HEK293T (cell line): ENCODE results near the gene RPAP2.
"Not testable (repeated sequence)": the region's sequence is repeated elsewhere in the genome, so short reads cannot be mapped to it uniquely, and the experiment has no call there.

Experiments
- CTCF ChIA-PET: fragments of 350-600 bp; formaldehyde crosslinking; extraction: SDS; loops from one replicate; lab custom pipeline; 2021; ENCODE audit warnings: antibody characterized with exemption, inconsistent platforms; lab: Yijun Ruan, JAX
- POLR2A ChIA-PET: fragments of 350-600 bp; formaldehyde crosslinking; extraction: SDS; loops from one replicate; lab custom pipeline; 2020; ENCODE audit warnings: antibody characterized with exemption, inconsistent platforms; lab: Yijun Ruan, JAX
- DNase-seq: peaks from one replicate; pipeline ENCODE4 v3.0.0; 2012; ENCODE audit warnings: mixed read lengths; ENCODE audit errors: extremely low spot score
- ARNT ChIP-seq: fragments of 450-650 bp; IDR thresholded peaks from 2 replicates; pipeline ENCODE4 v1.6.1; 2017; ENCODE audit warnings: mild to moderate bottlenecking
- BHLHE40 ChIP-seq: fragments of 450-650 bp; IDR thresholded peaks from 2 replicates; pipeline ENCODE4 v1.6.1; 2016; ENCODE audit warnings: mild to moderate bottlenecking, moderate library complexity, borderline replicate concordance
- CTBP1 ChIP-seq: fragments of 450-650 bp; IDR thresholded peaks from 2 replicates; pipeline ENCODE4 v1.6.1; 2016; ENCODE audit warnings: borderline replicate concordance
- ELF4 ChIP-seq: fragments of 450-650 bp; IDR thresholded peaks from 2 replicates; pipeline ENCODE4 v1.6.1; 2017; ENCODE audit warnings: antibody characterized with exemption
- FOXA1 ChIP-seq: fragments of 450-650 bp; IDR thresholded peaks from 2 replicates; pipeline ENCODE4 v1.6.1; 2016; ENCODE audit warnings: mild to moderate bottlenecking
- FOXK2 ChIP-seq: fragments of 450-650 bp; IDR thresholded peaks from 2 replicates; pipeline ENCODE4 v1.6.1; 2016; ENCODE audit warnings: mild to moderate bottlenecking
- FOXM1 ChIP-seq: fragments of 450-650 bp; IDR thresholded peaks from 2 replicates; pipeline ENCODE4 v1.6.1; 2017; ENCODE audit warnings: mild to moderate bottlenecking, borderline replicate concordance
- HDGF ChIP-seq: fragments of 450-650 bp; IDR thresholded peaks from 2 replicates; pipeline ENCODE4 v1.6.1; 2017; ENCODE audit warnings: antibody characterized with exemption, borderline replicate concordance
- L3MBTL2 ChIP-seq: fragments of 450-650 bp; conservative IDR thresholded peaks from 2 replicates; pipeline ENCODE4 v1.6.1; 2016; ENCODE audit warnings: mild to moderate bottlenecking
- LEF1 ChIP-seq: fragments of 450-650 bp; IDR thresholded peaks from 2 replicates; pipeline ENCODE4 v1.6.1; 2017; ENCODE audit warnings: mild to moderate bottlenecking, borderline replicate concordance
- NFRKB ChIP-seq: fragments of 450-650 bp; IDR thresholded peaks from 2 replicates; pipeline ENCODE4 v1.6.1; 2016; ENCODE audit warnings: mild to moderate bottlenecking, moderate library complexity
- SP1 ChIP-seq: fragments of 450-650 bp; IDR thresholded peaks from 2 replicates; pipeline ENCODE4 v1.6.1; 2017
- SUZ12 ChIP-seq: fragments of 450-650 bp; IDR thresholded peaks from 2 replicates; pipeline ENCODE4 v1.6.1; 2016; ENCODE audit warnings: mild to moderate bottlenecking
- TARDBP ChIP-seq: fragments of 450-650 bp; IDR thresholded peaks from 2 replicates; pipeline ENCODE4 v1.6.1; 2016
- ZNF384 ChIP-seq: fragments of 450-650 bp; IDR thresholded peaks from 2 replicates; pipeline ENCODE4 v1.6.1; 2016
- TF ChIP-seq, protein P1 (sequence below): fragments of 450-650 bp; IDR thresholded peaks from 2 replicates; pipeline ENCODE4 v1.6.1; 2016

Gene RPAP2

DNA sequence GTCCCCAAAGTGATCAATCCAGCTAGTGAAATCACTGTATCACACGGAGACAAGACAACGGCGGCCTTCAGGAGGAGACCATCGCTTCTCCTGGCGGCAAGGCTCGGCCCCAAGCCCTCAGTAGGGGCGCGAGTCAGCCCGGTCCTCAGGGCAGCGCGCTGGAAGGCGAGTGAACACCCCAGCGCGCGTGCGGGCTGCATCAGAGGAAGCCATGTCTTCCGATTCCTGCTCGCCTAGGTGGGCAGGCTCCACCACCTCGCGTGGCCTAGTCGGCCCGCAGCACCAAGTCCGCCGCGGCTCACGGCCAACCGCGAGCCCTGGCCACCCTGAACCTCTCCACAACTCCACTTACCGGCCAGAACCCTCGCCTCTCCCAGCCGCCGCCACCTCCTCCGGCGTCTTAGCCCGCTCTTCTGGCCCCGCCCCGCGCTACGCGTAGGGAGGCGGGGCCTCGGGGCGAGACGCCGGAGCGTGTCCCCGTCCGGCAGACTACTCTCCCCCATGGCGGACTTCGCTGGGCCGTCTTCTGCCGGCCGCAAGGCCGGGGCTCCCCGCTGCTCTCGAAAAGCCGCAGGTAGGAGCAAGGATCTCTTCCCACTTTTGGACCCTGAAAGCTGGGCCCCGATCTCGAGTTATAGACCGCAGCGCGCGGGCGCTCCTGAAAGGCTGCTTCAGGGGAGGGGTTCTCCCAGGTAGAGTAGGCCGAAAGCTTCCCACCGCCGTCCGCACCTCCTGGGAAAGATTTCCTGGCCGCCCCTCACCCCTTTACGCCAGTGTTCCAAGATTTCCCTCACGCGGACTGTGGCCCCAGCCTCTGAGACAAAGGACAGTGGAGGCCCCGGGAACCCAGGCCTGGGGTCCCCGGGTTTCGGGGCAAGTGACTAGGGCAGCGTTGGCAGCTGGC is at the start of gene RPAP2, which contains the start of gene GLMN:
Gene RPAP2 (plus strand): TSS at position 487 of the 904 bp plus-strand sequence. CDS start 15 bp downstream, at position 502.
Gene GLMN (minus strand): TSS at position 415 of the 904 bp plus-strand sequence. CDS start 988 bp downstream, outside the sequence.
- POLR2A ChIA-PET: interaction anchor here (0.6 to 1.3 kb wide), 5 partner anchors 11 to 309 kb away, joined by 3 to 5 read pairs (median 3); partner anchors contain the start of gene GFI1
- CTCF ChIA-PET: interaction anchor here (0.6 to 1.0 kb wide), 4 partner anchors 186 to 779 kb away, joined by 3 to 6 read pairs (median 4); no protein-coding TSS in a partner anchor

DNA sequence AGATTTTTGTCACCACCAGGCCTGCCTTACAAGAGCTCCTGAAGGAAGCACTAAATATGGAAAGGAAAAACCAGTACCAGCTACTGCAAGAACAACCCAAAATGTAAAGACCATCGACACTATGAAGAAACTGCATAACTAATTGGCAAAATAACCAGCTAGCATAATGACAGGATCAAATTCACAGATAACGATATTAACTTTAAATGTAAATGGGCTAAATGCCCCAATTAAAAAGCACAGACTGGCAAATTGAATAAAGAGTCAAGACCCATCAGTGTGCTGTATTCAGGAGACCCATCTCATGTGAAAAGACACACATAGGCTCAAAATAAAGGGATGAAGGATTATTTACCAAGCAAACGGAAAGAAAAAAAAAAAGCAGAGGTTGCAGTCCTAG is 44.1 kb upstream of the RPAP2 start:
- DNase-seq, POLR2A ChIA-PET: not testable (repeated sequence)
- CTCF ChIA-PET: interaction anchor here (0.6 kb wide), 1 partner anchor 539 kb away, joined by 5 read pairs; no protein-coding TSS in a partner anchor

More for the DNA sequence above, at the start of gene RPAP2, which contains the start of gene GLMN:
- TF ChIP-seq ELF4: peak; percentile 33; the same call in 1 of the 2 replicates
- TF ChIP-seq, protein P1, sequence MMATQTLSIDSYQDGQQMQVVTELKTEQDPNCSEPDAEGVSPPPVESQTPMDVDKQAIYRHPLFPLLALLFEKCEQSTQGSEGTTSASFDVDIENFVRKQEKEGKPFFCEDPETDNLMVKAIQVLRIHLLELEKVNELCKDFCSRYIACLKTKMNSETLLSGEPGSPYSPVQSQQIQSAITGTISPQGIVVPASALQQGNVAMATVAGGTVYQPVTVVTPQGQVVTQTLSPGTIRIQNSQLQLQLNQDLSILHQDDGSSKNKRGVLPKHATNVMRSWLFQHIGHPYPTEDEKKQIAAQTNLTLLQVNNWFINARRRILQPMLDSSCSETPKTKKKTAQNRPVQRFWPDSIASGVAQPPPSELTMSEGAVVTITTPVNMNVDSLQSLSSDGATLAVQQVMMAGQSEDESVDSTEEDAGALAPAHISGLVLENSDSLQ: no peak
- peak; percentile 94 for DNase-seq

DNA sequence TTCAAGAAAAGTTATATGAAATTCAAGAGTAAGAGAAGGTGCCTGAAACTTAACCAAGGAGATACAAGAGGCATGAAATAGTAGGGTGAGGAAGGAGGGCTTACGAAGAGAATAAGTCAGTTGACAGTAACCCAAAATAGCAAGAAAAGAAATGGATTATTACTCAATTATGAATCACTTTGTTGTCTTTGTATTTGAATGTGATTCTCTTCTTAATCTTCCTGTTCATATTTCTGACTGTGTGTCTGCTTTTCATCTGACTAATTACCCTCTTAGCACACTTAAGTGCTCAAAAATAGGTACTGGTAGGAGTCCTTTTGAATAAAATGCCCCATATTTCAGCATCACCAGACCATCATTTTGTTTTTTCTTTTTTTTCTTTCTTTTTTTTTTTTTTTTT is 39.5 kb upstream of the RPAP2 start:
- TF ChIP-seq ARNT (no peak), HDGF (no peak), FOXM1 (no peak), TARDBP (no peak), FOXK2 (no peak)
- ChIA-PET CTCF (no interaction called here), POLR2A (no interaction called here)
- DNase-seq: no peak

DNA sequence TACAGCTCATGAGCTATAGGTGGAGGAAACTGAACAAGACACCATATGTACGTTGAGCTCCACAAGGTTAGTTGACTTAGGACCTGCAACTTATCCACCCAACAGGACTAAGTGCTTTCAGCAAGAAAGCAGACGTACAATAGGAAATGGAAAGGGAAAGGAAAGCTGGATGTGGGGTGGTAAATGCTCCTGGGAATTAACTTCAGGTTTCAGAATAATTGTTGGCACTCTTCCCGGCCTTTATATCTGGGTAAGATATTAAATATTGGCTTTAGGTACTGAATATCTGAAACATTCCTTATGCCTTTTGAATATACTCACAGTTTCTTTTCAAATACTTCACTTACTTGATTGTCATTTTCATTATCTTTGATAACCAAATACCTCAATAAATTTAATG is 36.3 kb upstream of the RPAP2 start:
- ChIA-PET CTCF (no interaction called here), POLR2A (no interaction called here)
- TF ChIP-seq CTBP1: no peak
- TF ChIP-seq FOXK2: no peak
- TF ChIP-seq L3MBTL2: no peak
- no peak for TF ChIP-seq BHLHE40
- TF ChIP-seq, protein P1: no peak
- no peak for TF ChIP-seq ELF4
- no peak for TF ChIP-seq FOXA1
- DNase-seq: no peak

DNA sequence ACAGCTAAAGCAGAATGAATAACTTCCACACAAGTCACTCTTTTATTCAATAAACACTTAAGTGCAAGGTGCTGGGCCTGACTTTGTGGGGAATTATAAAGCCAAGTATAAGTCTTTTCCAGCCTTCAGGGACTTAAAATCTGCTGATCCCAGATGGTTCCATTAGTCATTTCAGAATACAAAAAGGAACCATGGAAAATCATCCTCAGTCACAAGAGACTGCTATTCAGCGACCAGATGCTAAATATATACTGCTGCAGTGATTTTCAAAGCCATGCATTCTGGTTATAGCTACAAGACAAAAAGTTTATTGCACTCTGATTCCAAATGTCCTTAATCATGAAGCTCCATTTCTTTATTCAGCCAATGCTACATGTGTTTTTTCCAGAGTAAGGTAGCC is 25.8 kb upstream of the RPAP2 start:
- CTCF ChIA-PET: interaction anchor here (0.6 kb wide), 2 partner anchors 106 to 1030 kb away, joined by 3 read pairs; no protein-coding TSS in a partner anchor
- DNase-seq: no peak
- POLR2A ChIA-PET: no interaction called here
- no peak for TF ChIP-seq TARDBP
- no peak for TF ChIP-seq LEF1
- TF ChIP-seq CTBP1: no peak
- TF ChIP-seq BHLHE40: no peak

DNA sequence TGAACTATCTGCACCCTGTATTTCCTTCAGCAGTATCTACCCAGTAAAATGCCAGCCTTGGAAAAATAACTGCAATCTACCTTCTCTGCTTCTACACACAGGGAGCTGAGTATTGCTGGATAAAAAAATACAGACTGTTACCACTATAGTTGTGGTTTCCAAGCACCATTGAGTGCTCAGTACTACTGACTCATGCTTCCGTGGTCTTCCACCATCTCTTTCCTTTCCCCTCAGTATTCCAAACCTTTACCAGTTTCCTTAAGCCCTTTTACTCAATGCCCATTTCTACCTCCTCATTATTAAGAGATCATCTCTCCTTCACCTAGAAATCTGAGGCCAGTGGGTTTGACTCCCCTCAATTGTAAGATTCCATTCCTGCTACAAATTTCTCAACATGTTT is 23.9 kb upstream of the RPAP2 start:
- TF ChIP-seq, protein P1: no peak
- TF ChIP-seq HDGF: no peak
- TF ChIP-seq BHLHE40: no peak
- TF ChIP-seq SP1: no peak
- TF ChIP-seq FOXA1: no peak
- TF ChIP-seq TARDBP: no peak
- TF ChIP-seq FOXK2: no peak
- no peak for TF ChIP-seq ZNF384
- no peak for TF ChIP-seq ELF4
- no peak for TF ChIP-seq NFRKB
- no peak for TF ChIP-seq LEF1
- no peak for TF ChIP-seq CTBP1
- TF ChIP-seq SUZ12: no peak
- no peak for TF ChIP-seq L3MBTL2
- no peak for DNase-seq
- ChIA-PET CTCF (no interaction called here), POLR2A (no interaction called here)

DNA sequence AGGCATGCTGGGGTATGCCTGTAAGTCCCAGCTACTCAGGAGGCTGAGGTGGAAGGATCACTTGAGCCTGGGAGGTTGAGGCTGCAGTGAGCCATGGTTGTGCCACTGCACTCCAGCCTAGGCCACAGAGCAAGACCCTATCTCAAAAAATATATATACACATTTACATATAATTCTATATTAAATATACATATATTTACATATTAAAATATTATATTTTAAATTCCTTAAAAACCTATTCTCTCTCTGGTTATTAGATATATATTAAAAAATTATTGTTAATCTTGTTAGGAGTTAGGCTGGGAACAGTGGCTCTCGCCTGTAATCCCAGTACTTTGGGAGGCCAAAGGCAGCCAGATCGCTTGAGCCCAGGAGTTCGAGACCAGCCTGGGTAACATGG is 22.8 kb upstream of the RPAP2 start:
- DNase-seq: no peak
- ChIA-PET POLR2A (no interaction called here), CTCF (no interaction called here)
- no peak for TF ChIP-seq FOXK2
